IPS DF 19.7 (cell line): ENCODE measurements around the gene ZNF644.
"Not testable (repeated sequence)": the region's sequence is repeated elsewhere in the genome, so short reads cannot be mapped to it uniquely, and the experiment has no call there.

Source experiments
- DNase-seq: peaks from one replicate; pipeline ENCODE4 v3.0.0-alpha.2; 2013; ENCODE audit warnings: low read depth, low spot score

Gene ZNF644

DNA sequence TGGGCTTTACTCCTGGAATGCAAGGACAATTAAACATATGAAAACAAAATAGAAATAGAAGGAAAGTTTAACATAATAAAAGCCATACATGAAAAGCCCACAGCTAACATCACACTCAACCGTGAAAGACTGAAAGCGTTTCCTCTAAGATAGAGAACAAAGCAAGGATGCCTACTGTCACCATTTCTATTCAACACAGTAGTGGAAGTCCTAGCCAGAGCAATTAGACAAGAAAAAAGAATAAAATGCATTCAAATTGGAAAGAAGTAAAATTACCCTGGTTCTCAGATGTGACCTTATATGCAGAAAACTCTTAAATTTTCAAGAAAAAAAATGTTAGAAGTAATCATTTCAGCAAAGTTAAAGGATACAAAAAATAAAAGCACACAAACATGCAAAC, 34.0 kb downstream of the ZNF644 start:
- DNase-seq, result no peak

- DNase-seq, result no peak
Measured at GRCh38 chr1:90986953-90987352, 34.9 kb downstream of the ZNF644 start.

GRCh38 chr1:90977522-90977921, 44.3 kb downstream of the ZNF644 start:
- no peak for DNase-seq

- peak; percentile 42 for DNase-seq
Measured at GRCh38 chr1:90973897-90974798, 47.7 kb downstream of the ZNF644 start.

DNA sequence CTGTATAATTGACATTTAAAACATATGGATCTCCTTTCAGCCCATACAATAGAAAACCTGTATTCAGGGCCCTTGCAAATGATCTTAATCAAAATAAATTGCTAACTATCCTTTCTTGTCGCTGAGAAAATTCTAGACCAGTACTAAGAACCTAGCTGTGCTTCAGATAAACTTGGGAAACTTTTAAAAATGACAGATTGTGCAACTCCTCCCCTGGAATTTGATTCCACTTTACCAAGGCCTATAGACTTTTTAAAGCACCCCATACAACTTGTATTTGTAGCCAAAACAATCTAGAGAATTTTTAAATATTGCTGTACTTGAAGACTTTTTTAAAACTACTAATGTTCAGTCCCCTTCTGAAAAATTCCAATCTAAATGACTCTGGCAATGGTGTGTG, 51.6 kb downstream of the ZNF644 start:
- no peak for DNase-seq

- DNase-seq, result no peak
Measured at GRCh38 chr1:90969241-90969640, 52.6 kb downstream of the ZNF644 start.

- DNase-seq, result no peak
Measured at GRCh38 chr1:90964444-90965035, 57.3 kb downstream of the ZNF644 start.

DNA sequence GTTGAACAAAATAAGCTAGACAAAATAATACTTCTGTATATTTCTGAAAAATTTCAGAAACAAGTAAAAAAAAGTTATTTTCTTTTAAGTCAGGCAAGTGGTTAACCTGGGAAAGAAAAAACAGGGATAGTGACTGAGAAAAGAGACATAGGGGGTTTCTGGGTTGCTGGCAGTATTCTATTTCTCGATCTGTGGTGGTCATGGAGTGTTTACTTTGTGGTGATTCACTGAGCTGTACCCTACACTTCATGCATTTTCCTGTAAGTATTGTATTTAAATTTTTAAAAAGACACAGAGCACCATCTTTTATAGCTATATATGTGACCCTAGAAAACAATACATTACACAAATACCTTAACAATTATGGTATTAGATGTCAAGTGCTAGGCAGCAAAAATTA, 58.2 kb downstream of the ZNF644 start:
- DNase-seq, result no peak

DNA sequence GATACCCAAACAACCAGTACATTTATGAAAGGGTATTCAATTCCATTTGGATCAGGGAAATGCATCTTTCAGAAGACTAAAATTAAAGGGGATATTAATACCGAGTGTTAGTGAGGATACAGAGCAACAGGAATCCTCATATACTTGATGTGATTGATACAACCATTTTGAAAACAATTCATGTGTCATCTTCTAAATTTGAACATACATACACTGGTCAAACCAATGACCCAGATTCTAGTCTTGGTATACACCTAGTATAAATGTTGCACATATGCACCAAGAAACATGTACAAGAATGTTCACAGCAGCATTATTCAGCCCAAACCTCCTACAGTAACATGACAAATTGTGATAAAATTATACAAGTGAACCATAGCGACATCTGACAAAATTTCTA, 58.6 kb downstream of the ZNF644 start:
- DNase-seq, result no peak

DNA sequence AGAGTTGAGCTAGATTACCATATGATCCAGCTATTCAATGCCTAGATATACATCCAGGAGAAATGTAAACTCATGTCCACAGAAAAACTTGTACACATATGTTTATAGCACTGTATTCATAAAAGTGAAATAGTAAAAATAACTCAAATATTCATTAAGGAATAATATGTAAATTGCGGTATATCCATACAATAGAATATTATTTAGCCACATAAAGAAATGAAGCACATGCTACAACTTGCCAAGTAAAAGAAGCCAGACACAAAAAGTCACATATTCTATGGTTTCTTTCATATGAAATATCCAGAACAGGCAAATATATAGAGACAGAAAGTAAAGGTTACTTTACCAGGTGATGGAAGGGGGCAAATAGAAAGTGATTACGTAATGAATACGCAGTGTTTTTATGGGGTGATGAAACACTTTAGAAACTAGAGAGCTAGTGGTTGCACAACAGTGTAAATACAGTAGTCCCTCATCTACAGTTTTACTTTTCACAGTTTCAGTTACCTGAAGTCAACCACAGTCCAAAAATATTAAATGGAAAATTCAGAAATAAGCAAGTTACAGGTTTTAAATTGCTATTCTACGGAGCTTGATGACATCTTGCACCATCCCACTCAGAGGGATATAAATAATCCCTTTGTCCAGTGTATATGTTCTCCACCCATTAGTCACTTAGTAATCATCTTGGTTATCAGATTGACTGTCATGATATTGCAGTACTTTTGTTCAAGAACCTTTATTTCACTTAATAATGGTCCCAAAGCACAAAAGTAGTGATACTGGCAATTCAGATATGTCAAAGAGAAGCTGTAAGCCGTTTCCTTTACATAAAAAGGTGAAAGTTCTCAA, 62.3 kb downstream of the ZNF644 start:
- no peak for DNase-seq

- DNase-seq, result no peak
Measured at GRCh38 chr1:90957497-90957896, 64.3 kb downstream of the ZNF644 start.

DNA sequence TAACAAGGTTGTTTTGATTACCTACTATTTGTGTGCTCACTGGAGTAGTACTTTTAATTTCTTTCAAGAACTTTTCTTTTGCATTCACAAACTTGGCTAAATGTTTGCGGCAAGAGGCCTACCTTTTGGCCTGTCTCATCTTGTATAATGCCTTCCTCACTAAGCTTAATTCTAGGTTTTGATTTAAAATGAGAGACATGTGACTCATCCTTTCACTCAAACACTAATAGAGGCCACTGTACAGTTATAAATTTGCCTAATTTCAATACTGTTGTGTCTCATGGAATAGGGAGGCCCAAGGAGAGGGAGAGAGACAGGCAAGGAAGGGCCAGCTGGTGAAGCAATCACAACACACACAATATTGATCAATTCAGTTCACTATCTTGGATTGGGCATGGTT, 66.1 kb downstream of the ZNF644 start:
- no peak for DNase-seq

DNA sequence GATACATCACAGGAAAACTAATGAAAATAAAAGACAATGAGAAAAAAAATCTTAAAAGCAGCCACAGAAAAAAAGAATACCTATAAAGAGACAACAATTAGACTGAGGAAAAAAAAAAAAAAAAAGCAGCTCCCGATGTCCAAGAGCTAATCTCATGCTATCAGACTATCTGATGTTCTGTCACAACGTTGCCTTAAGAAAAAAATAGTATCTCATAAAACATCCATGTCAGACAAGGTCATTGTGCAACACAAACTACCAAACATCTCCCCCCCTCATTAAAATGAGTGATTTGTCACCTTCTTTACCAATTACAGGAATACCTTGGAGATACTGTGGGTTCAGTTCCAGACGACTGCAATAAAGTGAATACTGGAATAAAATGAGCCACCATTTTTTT, 68.9 kb downstream of the ZNF644 start:
- no peak for DNase-seq

- no peak for DNase-seq
Measured at GRCh38 chr1:90951009-90951408, 70.8 kb downstream of the ZNF644 start.

DNA sequence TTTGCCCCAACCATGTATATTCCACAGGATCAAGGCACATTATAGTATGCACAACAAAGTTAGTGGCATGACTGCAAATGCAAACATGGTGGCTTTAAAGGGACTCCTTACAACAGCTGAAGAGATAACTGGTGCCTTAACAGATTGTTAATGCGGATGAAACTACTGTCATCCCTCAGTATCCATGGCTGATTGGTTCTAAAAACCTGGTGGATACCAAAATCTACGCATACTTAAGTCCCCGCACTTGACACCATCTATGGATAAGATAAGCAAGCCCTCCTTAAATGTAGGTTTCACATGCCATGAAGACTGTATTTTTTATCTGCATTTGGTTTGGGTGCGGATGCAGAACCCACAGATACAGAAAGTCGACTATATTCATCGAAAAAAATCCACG, 73.5 kb downstream of the ZNF644 start:
- DNase-seq, result no peak

GRCh38 chr1:90946630-90947029, 75.2 kb downstream of the ZNF644 start:
- DNase-seq, result no peak

DNA sequence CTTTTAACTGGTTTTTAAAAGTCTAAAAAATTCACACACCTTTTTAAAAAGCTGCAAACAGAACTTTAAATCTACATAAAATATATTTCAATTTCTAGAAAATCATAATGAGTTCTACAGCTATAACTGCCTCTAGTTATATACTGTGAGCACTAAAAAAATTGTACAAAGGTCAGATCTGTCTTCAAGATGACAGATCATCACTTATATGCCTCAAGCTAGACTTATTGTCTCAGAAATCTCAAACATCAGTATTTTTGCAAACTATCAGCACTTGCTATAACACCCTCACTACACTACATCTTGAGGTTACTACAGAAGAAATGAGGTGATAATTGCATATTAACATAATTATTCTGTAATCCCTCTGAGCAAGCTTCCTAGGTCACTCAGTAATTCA, 76.5 kb downstream of the ZNF644 start:
- DNase-seq, result no peak

DNA sequence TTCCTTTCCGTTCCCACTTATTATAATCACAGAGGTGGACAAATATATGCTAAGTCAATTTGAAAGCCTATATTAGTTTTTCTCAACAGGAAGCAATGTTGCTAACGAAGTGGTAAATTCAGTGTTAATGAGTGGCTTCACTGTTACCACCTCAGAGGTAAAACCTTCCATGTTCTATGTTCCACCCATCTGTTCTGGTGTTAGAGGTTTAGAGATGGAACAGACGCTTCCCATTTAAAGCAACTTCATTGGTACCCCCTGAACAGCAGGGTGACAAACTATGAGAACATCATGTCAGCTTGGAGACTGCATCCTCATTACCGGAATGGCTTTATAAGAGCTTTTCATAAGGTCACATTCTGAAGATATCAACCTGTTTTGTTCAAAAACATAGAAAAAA, 77.9 kb downstream of the ZNF644 start:
- DNase-seq, result no peak

GRCh38 chr1:90940746-90941145, 81.1 kb downstream of the ZNF644 start:
- DNase-seq, result no peak

DNA sequence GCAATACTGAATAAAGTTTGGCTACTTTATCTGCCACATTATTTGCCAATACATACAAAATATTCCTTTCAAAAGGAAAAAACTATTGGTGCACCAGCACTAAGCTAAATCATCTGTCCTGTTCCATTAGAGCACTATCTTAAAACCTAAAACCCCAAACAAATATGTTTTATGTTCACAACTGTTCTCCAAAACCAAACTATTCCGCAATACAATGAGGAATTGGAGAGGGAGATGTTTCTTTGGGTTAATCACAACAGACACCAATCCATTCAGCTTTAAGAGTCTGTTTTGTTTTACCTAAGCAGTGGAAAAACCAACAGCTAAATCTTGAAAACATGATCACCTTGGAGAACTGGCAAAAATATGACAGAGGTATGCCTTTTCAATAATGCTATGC, 85.1 kb downstream of the ZNF644 start:
- DNase-seq, result no peak

DNA sequence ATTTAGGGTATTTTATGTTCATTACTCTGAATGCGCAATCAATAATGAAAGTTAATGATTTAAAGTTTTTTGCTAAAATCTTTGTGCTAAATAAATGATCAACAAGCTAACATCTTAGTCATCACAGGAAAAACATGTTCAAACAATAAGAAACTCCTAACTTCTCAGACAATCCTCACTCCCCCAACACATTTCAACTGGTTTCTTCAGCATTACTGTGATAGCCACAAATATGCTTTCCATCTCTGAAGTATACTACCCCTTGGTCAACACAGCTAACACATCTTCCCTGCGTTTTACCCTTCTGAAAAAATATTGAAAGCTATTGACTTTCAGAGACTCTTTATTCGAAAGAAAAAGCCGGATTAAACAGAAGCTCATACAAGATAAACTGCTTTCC, 85.8 kb downstream of the ZNF644 start:
- DNase-seq, result no peak

- DNase-seq, result not testable (repeated sequence)
Measured at GRCh38 chr1:90928231-90928630, 93.6 kb downstream of the ZNF644 start.
